ENCODE data around the gene PARD3. TPM values are rescaled to one million over a fixed set of nuclear protein-coding genes. Genes with fewer than 3 reads are reported as not detected.

PARD3 gene
- total and polyA plus RNA-seq, 10 of the 15 experiments (the other 5 are each of a cell fraction or from before 2014, with no cell fraction given) = 2.6 to 43.1 (median 13.9) TPM

GRCh38 chr10:34804306-34804705, 10.8 kb downstream of the PARD3 start:
- in situ Hi-C loops (cut with MboI) (no loop called here), intact Hi-C loops (cut with micrococcal nuclease; ENCODE audit: unreplicated experiment) (no loop called here)
- H3K4me3 ChIP-seq = no peak overlapping the region
- no peak overlapping the region for H3K4me2 ChIP-seq (ENCODE audit: control insufficient read depth, insufficient read depth)
- H3K79me2 ChIP-seq (ENCODE audit: control insufficient read depth, insufficient read depth, low read length) = no peaks in the 10 kb centered on the region
- no peak overlapping the region for H3K9ac ChIP-seq (ENCODE audit: control insufficient read depth, insufficient read depth, low read length)
- no peak for DNase-seq (ENCODE audit: low read depth, low spot score)
- CTCF ChIA-PET = no interaction called here
- TF ChIP-seq HDGF (IDR thresholded peaks at IDR 0.05) (no peak), SREBF2 (IDR thresholded peaks at IDR 0.05; ENCODE audit: low read length) (no peak), CUX1 (IDR thresholded peaks at IDR 0.05; ENCODE audit: insufficient replicate concordance, low read depth, low read length) (no peak), TCF3 (IDR thresholded peaks at IDR 0.05; ENCODE audit: borderline replicate concordance, insufficient read depth, low read depth, low read length) (no peak), SMAD5 (IDR thresholded peaks at IDR 0.05; ENCODE audit: low read depth) (no peak), ZZZ3 (IDR thresholded peaks at IDR 0.05; ENCODE audit: control insufficient read depth, insufficient read length, low read depth) (no peak), TBL1XR1 (IDR thresholded peaks at IDR 0.05; ENCODE audit: low read depth, low read length) (no peak), RFX5 (IDR thresholded peaks at IDR 0.05; ENCODE audit: low read depth, low read length) (no peak), ZBTB4 (CRISPR knock-in tag; IDR thresholded peaks at IDR 0.05) (no peak)
- no peaks in the 10 kb centered on the region for H3K9me3 ChIP-seq (replicated peaks; ENCODE audit: control insufficient read depth, insufficient read depth, low read length)
- no peaks in the 10 kb centered on the region for H3K36me3 ChIP-seq (ENCODE audit: control insufficient read depth in 2 of 2, insufficient read depth in 2 of 2, low read length in 1 of 2)
- H3K27me3 ChIP-seq (replicated peaks in 1 of 2; ENCODE audit: control insufficient read depth in 2 of 2, insufficient read depth in 2 of 2, low read length in 1 of 2) = no peaks in the 10 kb centered on the region
- no peak for FAIRE-seq
- 53% methylated on average over 1 of the region's 1 CpG for WGBS (ENCODE audit: insufficient coverage, insufficient replicate concordance, low lambda C conversion rate, missing lambda C conversion rate)
- RAD21 ChIA-PET (ENCODE audit: unreplicated experiment) = no interaction called here
- no TSS peak for BruUV-seq (replicated peaks)
- ATAC-seq = no peak
- SMC1A ChIA-PET (ENCODE audit: uncharacterized antibody, unreplicated experiment) = no interaction called here
- H3K27ac ChIP-seq (ENCODE audit: control insufficient read depth, insufficient read depth) = no peak overlapping the region
- no peak overlapping the region for H2AFZ ChIP-seq (ENCODE audit: control insufficient read depth, low read depth, low read length)
- H3K4me1 ChIP-seq (ENCODE audit: control insufficient read depth, insufficient read depth, low read length) = no peaks in the 10 kb centered on the region
- H4K20me1 ChIP-seq (ENCODE audit: control insufficient read depth, insufficient read depth) = no peaks in the 10 kb centered on the region
- POLR2A ChIA-PET = no interaction called here

Data from GM12878 (cell line).